Fibroblast of mammary gland (primary cell): Measurements from ENCODE around the gene PDZRN4.
A peak's percentile ranks its signal among the peaks of the same experiment; 100 is the strongest.

Experiments used
- DNase-seq: peaks from one replicate; pipeline ENCODE4 v3.0.0-alpha.2; 2010; ENCODE audit warnings: low read depth
- H3K4me3 ChIP-seq: 2 replicates; pipeline ENCODE4 v1.5.1; 2011; ENCODE audit warnings: low read depth, mild to moderate bottlenecking, low read length, moderate library complexity; ENCODE audit not compliant: control insufficient read depth
- CTCF ChIP-seq: conservative IDR thresholded peaks from 2 replicates; pipeline ENCODE4 v1.5.1; 2011; ENCODE audit warnings: low read depth, low read length, inconsistent platforms; ENCODE audit not compliant: control insufficient read depth, insufficient read depth

The PDZRN4 gene

GRCh38 chr12:41364211-41364610, 176.1 kb downstream of the PDZRN4 start:
- H3K4me3 ChIP-seq: no peak overlapping the region
- no peak for TF ChIP-seq CTCF
- DNase-seq: no peak

- no peak overlapping the region for H3K4me3 ChIP-seq
- no peak for TF ChIP-seq CTCF
- DNase-seq: no peak
Measured at GRCh38 chr12:41365653-41366171, 177.6 kb downstream of the PDZRN4 start.

GRCh38 chr12:41367726-41368405, 179.7 kb downstream of the PDZRN4 start:
- DNase-seq: peak; percentile 6
- H3K4me3 ChIP-seq: no peak overlapping the region
- TF ChIP-seq CTCF: peak; percentile 29

GRCh38 chr12:41380878-41381277, 192.8 kb downstream of the PDZRN4 start:
- no peak overlapping the region for H3K4me3 ChIP-seq
- TF ChIP-seq CTCF: no peak
- DNase-seq: no peak

- DNase-seq: peak; percentile 1
- TF ChIP-seq CTCF: no peak
Measured at GRCh38 chr12:41402801-41403200, 214.7 kb downstream of the PDZRN4 start.

GRCh38 chr12:41407232-41407799, 219.2 kb downstream of the PDZRN4 start:
- DNase-seq: no peak
- no peak overlapping the region for H3K4me3 ChIP-seq
- no peak for TF ChIP-seq CTCF

More at GRCh38 chr12:41402801-41403200, 214.7 kb downstream of the PDZRN4 start:
- no peak overlapping the region for H3K4me3 ChIP-seq
